ENCODE data around the gene ABHD16A.

The ABHD16A gene

GRCh38 chr6:31692353-31692752 is 10.8 kb downstream of the ABHD16A start:
- Histone ChIP-seq H3K27me3 (ENCODE audit: insufficient read depth, low read length, poor library complexity, severe bottlenecking) (no peaks in the 10 kb centered on the region), H3K4me3 (ENCODE audit: low read length, poor library complexity, severe bottlenecking) (no peak overlapping the region), H3K4me1 (ENCODE audit: insufficient read depth, low read length, poor library complexity, severe bottlenecking) (no peaks in the 10 kb centered on the region), H3K9me2 (replicated peaks; ENCODE audit: low read depth, low read length) (no peaks in the 10 kb centered on the region), H4K20me1 (ENCODE audit: insufficient read depth, low read length, poor library complexity, severe bottlenecking) (no peaks in the 10 kb centered on the region), H3K9me3 (ENCODE audit: insufficient read depth, low read depth, low read length) (no peaks in the 10 kb centered on the region), H3K4me2 (ENCODE audit: low read depth, low read length, poor library complexity, severe bottlenecking) (no peak overlapping the region), H2AFZ (ENCODE audit: low read length) (no peak overlapping the region), H3K79me2 (ENCODE audit: insufficient read depth, low read length) (no peaks in the 10 kb centered on the region), H3F3A (ENCODE audit: low read depth) (no peaks in the 10 kb centered on the region), H3K36me3 (ENCODE audit: insufficient read depth, low read length) (peaks cover 83% of the 10 kb centered on the region; the same call in 1 of the 2 replicates), H3K9ac (ENCODE audit: low read depth, low read length, poor library complexity, severe bottlenecking) (no peak overlapping the region)
- TF ChIP-seq EZH2phosphoT487 (IDR thresholded peaks at IDR 0.05; ENCODE audit: borderline replicate concordance) = no peak
- TF ChIP-seq CTCF (conservative IDR thresholded peaks at IDR 0.05; ENCODE audit: low read length) = no peak

- Histone ChIP-seq H3K4me1 (ENCODE audit: insufficient read depth, low read length, poor library complexity, severe bottlenecking) (no peaks in the 10 kb centered on the region), H3K79me2 (ENCODE audit: insufficient read depth, low read length) (no peaks in the 10 kb centered on the region), H3K9me2 (replicated peaks; ENCODE audit: low read depth, low read length) (no peaks in the 10 kb centered on the region), H3K4me2 (ENCODE audit: low read depth, low read length, poor library complexity, severe bottlenecking) (no peak overlapping the region), H3K4me3 (ENCODE audit: low read length, poor library complexity, severe bottlenecking) (no peak overlapping the region), H3K9me3 (ENCODE audit: insufficient read depth, low read depth, low read length) (no peaks in the 10 kb centered on the region), H2AFZ (ENCODE audit: low read length) (no peak overlapping the region), H3K27me3 (ENCODE audit: insufficient read depth, low read length, poor library complexity, severe bottlenecking) (no peaks in the 10 kb centered on the region), H4K20me1 (ENCODE audit: insufficient read depth, low read length, poor library complexity, severe bottlenecking) (no peaks in the 10 kb centered on the region), H3F3A (ENCODE audit: low read depth) (no peaks in the 10 kb centered on the region), H3K36me3 (ENCODE audit: insufficient read depth, low read length) (peaks cover 87% of the 10 kb centered on the region; the same call in 1 of the 2 replicates), H3K9ac (ENCODE audit: low read depth, low read length, poor library complexity, severe bottlenecking) (no peak overlapping the region)
- TF ChIP-seq CTCF (conservative IDR thresholded peaks at IDR 0.05; ENCODE audit: low read length) (no peak), EZH2phosphoT487 (IDR thresholded peaks at IDR 0.05; ENCODE audit: borderline replicate concordance) (no peak)
Observed at GRCh38 chr6:31691564-31692108, 11.5 kb downstream of the ABHD16A start.

- Histone ChIP-seq H3K9me2 (replicated peaks; ENCODE audit: low read depth, low read length) (no peaks in the 10 kb centered on the region), H3K27me3 (ENCODE audit: insufficient read depth, low read length, poor library complexity, severe bottlenecking) (no peaks in the 10 kb centered on the region), H2AFZ (ENCODE audit: low read length) (no peak overlapping the region), H4K20me1 (ENCODE audit: insufficient read depth, low read length, poor library complexity, severe bottlenecking) (no peaks in the 10 kb centered on the region), H3K79me2 (ENCODE audit: insufficient read depth, low read length) (no peaks in the 10 kb centered on the region), H3K9ac (ENCODE audit: low read depth, low read length, poor library complexity, severe bottlenecking) (no peak overlapping the region), H3K9me3 (ENCODE audit: insufficient read depth, low read depth, low read length) (no peaks in the 10 kb centered on the region), H3K36me3 (ENCODE audit: insufficient read depth, low read length) (peaks cover 91% of the 10 kb centered on the region; the same call in 1 of the 2 replicates), H3F3A (ENCODE audit: low read depth) (no peaks in the 10 kb centered on the region), H3K4me1 (ENCODE audit: insufficient read depth, low read length, poor library complexity, severe bottlenecking) (no peaks in the 10 kb centered on the region), H3K4me2 (ENCODE audit: low read depth, low read length, poor library complexity, severe bottlenecking) (no peak overlapping the region), H3K4me3 (ENCODE audit: low read length, poor library complexity, severe bottlenecking) (no peak overlapping the region)
- TF ChIP-seq EZH2phosphoT487 (IDR thresholded peaks at IDR 0.05; ENCODE audit: borderline replicate concordance) = no peak
- TF ChIP-seq CTCF (conservative IDR thresholded peaks at IDR 0.05; ENCODE audit: low read length) = no peak
Observed at GRCh38 chr6:31691078-31691463, 12.1 kb downstream of the ABHD16A start.
